ENCODE measurements around the gene CCDC85C.
"Not testable (repeated sequence)": the region's sequence is repeated elsewhere in the genome, so short reads cannot be mapped to it uniquely, and the experiment has no call there.

CCDC85C gene

DNA sequence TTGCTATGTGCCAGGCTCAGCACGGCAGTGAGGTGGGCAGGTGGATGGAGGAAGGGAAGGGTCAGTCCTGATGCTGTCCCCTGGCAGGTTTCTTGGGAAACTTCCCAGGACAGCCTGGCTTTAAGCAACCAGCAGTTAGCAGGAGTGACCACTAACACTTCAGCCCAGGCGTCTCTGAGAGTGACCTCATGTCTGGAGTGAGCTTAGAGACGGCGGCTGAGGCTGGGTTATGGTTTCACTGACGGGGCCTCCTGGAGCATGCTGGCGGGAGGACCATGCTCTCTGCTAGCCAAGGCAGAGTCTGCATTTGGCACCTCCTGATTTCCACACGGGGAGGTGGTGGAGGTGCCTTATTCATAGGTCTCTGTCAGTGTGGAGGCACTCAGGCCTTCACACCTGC lies 43.4 kb upstream of the CCDC85C start:
- no peak for DNase-seq (ENCODE audit: low spot score)
- TF ChIP-seq, protein P1, sequence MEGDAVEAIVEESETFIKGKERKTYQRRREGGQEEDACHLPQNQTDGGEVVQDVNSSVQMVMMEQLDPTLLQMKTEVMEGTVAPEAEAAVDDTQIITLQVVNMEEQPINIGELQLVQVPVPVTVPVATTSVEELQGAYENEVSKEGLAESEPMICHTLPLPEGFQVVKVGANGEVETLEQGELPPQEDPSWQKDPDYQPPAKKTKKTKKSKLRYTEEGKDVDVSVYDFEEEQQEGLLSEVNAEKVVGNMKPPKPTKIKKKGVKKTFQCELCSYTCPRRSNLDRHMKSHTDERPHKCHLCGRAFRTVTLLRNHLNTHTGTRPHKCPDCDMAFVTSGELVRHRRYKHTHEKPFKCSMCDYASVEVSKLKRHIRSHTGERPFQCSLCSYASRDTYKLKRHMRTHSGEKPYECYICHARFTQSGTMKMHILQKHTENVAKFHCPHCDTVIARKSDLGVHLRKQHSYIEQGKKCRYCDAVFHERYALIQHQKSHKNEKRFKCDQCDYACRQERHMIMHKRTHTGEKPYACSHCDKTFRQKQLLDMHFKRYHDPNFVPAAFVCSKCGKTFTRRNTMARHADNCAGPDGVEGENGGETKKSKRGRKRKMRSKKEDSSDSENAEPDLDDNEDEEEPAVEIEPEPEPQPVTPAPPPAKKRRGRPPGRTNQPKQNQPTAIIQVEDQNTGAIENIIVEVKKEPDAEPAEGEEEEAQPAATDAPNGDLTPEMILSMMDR (IDR thresholded peaks at IDR 0.05; ENCODE audit: extremely low read depth, insufficient read depth, missing control alignments), result no peak
- in situ Hi-C loops (cut with MboI; ENCODE audit: low pct_unique_long_range_greater_than_20kb, low sequenced_read_pairs, unreplicated experiment), result no loop called here

DNA sequence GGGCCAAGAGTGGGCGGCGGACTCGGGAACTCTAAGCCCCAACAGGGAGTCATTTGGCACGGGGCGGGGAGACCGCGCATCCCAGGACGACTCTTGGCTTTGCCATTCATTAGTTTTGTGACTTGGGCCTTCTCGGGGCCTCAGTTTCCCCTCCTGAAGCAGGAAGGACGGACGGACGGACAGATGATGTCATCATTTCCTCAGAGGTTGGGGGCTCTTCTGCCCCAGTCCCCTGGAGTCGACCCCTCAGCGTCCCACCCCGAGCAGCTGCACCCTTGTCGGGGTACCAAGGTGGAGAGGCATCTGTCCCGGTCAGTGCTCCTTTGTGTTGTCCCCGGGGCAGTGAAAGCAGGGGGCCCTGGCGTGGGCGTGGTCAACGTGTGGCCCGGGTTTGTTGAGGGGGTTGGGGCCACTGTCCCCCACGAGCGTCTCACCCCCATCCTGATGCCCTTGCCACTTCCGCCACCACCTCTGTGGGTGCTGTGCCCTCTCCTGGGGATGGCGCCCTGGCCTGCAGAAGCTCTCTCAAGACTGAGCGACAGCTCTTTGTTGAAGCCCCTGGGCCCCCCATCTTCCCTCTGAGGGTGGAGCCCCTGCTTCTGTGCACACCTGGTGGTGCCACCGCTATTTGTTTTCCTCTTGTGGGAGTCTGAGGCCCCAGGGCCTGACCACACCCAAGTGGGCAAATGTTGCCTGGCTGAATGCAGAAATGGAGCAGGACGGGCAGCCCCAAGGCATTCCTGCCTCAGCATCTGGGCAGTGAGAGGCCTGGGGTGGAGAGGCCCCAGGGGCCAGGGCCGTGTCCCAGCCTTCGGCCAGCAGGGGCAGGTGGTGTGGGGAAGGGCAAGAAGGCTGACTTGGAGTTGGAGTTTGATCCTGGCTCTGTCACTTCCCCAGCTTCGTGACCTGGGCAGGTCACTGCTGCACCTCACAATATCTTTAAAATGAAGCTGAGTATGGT lies 41.8 kb upstream of the CCDC85C start:
- TF ChIP-seq, protein P1 (IDR thresholded peaks at IDR 0.05; ENCODE audit: extremely low read depth, insufficient read depth, missing control alignments), result no peak
- in situ Hi-C loops (cut with MboI; ENCODE audit: low pct_unique_long_range_greater_than_20kb, low sequenced_read_pairs, unreplicated experiment), result no loop called here

DNA sequence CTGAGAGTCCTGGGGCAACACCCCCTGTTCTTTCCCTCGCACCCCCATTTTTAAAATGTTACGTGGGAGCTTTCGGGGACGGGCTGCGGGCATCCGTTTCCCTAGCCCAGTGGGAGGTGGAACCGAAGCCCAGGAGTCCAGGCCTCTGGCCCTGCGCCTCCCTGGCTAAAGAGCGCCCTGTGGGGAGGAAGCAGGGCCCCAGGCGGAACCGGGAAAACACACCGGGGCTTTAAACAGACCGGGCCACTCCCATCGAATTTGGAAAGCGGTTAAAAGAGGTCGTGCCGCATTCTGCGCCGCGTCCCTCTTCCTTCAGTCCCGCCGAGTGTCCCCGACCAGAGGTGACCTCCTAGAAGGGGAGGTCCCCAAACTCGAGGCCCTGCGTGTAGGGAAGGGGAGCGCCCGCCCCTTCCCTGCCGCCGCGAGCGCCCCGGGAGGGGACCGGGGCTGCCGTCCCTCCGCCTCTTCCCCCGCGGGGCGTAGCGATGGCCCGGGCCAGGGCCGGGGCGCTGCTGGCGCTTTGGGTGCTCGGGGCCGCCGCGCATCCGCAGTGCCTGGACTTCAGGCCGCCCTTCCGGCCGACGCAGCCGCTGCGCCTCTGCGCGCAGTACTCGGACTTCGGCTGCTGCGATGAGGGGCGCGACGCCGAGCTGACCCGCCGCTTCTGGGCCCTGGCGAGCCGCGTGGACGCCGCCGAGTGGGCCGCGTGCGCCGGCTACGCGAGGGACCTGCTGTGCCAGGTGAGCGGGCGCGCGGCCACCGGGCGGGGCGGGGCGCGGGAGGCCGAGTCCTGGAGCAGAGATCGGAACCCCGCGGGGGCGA lies 40.9 kb upstream of the CCDC85C start, which contains the start of gene HHIPL1:
HHIPL1 (plus strand) TSS at position 407 of the 822 bp plus-strand sequence; CDS start at position 486, 79 bp downstream.
- in situ Hi-C loops (cut with MboI; ENCODE audit: low pct_unique_long_range_greater_than_20kb, low sequenced_read_pairs, unreplicated experiment), result no loop called here
- DNase-seq (ENCODE audit: low spot score), result no peak
- TF ChIP-seq, protein P1 (IDR thresholded peaks at IDR 0.05; ENCODE audit: extremely low read depth, insufficient read depth, missing control alignments), result no peak

More for the DNA sequence above, 41.8 kb upstream of the CCDC85C start:
- no peak for DNase-seq (ENCODE audit: low spot score)

DNA sequence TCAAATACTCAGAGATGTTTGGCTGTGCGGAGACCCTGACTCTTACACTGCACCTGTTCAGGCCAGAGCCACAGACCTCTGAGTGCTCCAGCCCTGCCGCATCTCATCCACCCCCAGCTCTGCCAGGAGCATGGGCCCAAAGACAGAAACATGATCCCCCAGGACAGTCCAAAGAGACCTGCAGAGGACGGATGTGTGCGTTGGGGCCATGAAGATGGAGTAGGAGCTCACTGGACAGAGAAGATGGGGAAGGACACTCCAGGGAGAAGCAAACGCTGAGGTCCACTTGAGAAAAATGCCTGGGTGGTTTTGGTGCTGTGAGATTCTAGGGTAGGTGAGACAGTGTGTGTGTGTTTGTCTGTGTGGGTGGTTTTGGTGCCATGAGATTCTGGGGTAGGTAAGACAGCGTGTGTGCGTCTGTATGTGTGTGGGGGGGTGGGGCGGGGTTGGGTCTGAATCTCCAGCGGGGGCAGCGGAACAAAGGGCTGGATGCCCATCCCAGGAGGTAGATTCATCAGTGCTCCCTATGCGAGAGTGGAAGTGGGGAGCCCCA lies 40.1 kb upstream of the CCDC85C start:
- in situ Hi-C loops (cut with MboI; ENCODE audit: low pct_unique_long_range_greater_than_20kb, low sequenced_read_pairs, unreplicated experiment), result no loop called here
- TF ChIP-seq, protein P1 (IDR thresholded peaks at IDR 0.05; ENCODE audit: extremely low read depth, insufficient read depth, missing control alignments), result no peak

DNA sequence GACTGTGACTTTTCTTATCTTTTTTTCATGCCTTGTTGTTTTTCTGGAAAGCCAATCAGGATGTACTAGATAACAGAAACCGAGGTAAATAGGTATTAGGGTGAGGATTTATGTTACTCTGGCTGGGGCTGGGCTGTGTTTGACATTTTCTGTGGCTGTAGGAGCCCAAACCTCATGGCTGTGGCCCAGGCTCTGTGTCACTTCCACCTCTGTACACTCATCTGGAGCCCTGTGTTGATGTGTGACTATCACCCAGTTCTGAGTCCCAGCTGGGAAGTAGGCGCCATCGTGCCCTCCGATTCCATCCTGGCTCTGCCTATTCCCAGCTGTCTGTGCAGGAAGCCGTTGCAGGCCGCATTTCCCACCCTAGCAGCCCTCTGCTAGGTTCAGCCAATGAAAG lies 39.3 kb upstream of the CCDC85C start:
- in situ Hi-C loops (cut with MboI; ENCODE audit: low pct_unique_long_range_greater_than_20kb, low sequenced_read_pairs, unreplicated experiment), result no loop called here
- TF ChIP-seq, protein P1 (IDR thresholded peaks at IDR 0.05; ENCODE audit: extremely low read depth, insufficient read depth, missing control alignments), result no peak
- DNase-seq (ENCODE audit: low spot score), result no peak

More for the DNA sequence above, 40.1 kb upstream of the CCDC85C start:
- DNase-seq (ENCODE audit: low spot score), result no peak

DNA sequence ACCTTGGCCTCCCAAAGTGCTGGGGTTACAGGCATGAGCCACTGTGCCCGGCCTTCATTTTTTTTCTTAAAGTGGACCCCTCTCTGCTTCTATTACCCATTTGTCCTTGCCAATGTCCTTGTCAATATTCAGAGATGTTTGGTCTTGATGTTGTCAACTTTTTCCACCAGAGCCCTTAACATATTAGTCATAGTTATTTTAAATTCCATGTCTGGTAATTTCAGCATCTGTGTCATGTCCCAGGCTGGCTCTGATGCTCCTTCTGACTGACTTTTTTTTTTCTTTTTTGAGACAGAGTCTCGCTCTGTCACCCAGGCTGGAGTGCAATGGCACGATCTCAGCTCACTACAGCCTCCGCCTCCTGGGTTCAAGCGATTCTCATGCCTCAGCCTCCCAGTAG lies 38.8 kb upstream of the CCDC85C start:
- DNase-seq (ENCODE audit: low spot score); in situ Hi-C loops (cut with MboI; ENCODE audit: low pct_unique_long_range_greater_than_20kb, low sequenced_read_pairs, unreplicated experiment): not testable (repeated sequence)
